GM15510 (cell line): Measurements from ENCODE around the gene KCTD11.

Experiments used
- POLR2A ChIP-seq: IDR thresholded peaks from 3 replicates; pipeline ENCODE4 v1.6.1; 2011; ENCODE audit warnings: borderline replicate concordance; ENCODE audit not compliant: insufficient read length; ENCODE audit errors: extremely low read depth

Gene KCTD11

DNA sequence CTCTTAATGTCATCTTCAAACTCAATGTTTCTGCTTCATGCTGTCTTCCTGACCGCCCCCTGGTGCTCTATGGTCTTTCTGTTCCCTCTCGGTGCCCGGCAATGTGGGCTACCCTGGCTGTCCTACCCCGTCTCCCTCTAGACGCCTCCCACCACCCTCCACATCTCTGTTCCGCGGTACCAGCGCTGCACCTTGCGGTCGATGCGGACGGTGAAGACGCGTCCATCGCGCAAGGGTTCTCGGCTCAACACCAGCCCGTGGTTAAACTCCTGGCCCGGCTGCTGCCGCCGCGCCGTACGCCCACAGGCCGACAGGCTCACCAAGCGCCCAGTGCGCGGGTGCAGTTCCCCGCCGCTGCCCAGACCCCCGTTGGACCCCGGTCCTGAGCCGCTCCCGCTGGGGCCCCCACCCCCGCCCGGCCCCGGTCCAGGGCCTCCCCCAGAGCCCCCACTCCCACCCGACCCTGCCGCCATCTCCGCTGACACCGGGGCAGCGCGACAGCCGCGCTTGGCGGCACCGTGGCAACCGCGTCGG, 23.1 kb upstream of the KCTD11 start, which contains the start of gene NEURL4:
TSS of gene NEURL4 (minus strand) at position 496 of the 534 bp plus-strand sequence. CDS start at position 473, 23 bp downstream.
- peak; percentile 26 for TF ChIP-seq POLR2A

- peak; percentile 48 for TF ChIP-seq POLR2A
Measured at GRCh38 chr17:7329374-7329996, 22.5 kb upstream of the KCTD11 start.

DNA sequence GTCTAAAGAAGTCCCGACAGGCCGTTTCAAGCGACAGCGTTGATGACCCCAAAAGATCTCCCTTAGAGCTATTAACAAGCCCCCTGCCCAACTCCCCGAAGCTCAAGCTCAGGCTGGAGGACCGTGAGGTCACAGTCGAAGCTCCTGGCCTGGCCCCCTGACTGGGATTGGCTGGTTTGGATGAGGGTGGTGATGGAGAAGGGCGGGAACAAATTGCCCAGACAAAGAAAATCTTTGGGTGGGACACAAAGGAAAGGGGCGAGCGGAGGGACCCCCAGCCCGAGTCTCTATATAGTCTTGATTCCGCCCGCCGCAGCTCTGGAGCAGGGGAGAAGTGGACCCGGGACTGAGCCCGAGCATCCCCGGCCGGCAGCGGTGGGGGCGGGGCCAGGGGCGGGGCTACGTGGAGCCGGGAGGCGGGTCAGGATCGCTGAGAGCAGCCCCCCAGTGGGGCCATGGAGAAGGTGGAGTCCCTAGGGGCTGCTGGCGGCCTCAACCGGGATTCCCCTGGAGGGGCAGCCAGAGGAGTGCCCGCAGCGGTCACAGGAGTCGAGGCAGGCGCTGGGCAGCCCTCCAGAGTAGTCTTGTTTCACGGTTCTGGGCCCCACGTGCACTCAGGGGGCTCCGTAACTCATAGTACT, 21.8 kb upstream of the KCTD11 start:
- TF ChIP-seq POLR2A = peak; percentile 32

DNA sequence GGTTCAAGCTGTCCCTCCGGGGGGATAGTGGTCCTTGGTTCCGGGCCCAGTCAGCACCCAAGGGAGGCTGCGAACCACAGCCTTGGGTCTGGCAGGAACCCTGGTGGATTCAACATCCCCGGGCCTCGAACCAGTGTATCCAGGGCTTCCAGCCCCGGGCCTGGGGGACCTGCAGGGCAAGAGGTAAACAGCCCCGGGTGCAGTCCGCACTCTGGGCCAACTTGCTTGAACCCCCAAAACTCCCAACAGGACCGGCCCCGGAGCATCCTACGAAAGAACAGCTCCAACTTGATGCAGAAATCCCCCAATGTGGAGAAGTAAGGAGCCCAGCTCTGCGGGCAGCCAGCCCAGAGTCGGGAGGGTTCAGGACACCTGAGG, 21.3 kb upstream of the KCTD11 start:
- TF ChIP-seq POLR2A = no peak

DNA sequence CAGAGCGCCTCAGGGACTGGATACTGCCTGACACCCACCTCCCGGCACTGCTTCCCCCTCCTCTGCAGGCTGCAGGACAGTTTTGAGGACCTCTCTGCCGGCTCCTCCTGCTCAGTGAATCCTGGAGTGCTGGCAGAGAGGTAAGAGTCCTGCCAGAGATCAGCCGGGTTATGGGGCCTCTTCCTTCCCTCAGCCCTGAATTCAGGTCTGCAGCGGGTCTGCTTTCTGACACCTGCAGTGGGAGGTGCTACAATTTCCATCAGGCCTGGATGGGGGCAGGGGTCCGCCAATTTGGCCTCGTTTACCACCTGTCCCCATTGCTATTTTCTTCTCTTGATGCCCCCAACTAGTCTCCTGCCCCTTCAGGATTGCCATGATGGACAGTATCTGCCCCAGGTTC, 19.9 kb upstream of the KCTD11 start:
- no peak for TF ChIP-seq POLR2A

- no peak for TF ChIP-seq POLR2A
Measured at GRCh38 chr17:7334938-7335538, 16.9 kb upstream of the KCTD11 start.

- peak; percentile 48 for TF ChIP-seq POLR2A
Measured at GRCh38 chr17:7336240-7337175, 15.5 kb upstream of the KCTD11 start, which contains the start of gene ACAP1. ACAP1 (plus strand) TSS chr17:7336529; CDS start chr17:7336735, 206 bp downstream.

- no peak for TF ChIP-seq POLR2A
Measured at GRCh38 chr17:7340179-7340578, 11.8 kb upstream of the KCTD11 start.

- no peak for TF ChIP-seq POLR2A
Measured at GRCh38 chr17:7341842-7342241, 10.1 kb upstream of the KCTD11 start.

DNA sequence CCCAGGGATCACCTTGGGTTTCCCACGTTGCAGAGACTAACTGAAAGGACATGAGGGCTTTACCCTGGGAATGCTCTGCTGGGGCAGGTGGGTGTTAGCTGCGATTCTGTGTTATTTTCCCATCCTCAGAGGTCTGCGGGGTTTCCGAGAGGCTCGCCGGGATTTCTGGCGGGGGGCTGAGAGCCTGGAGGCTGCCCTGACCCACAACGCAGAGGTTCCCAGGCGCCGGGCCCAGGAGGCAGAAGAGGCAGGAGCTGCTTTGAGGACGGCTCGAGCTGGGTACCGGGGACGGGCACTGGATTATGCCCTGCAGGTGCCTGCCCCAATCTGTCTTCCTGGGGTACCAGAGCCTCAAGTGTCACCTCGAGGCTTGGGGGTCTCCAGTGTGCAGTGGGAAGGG, 8.7 kb upstream of the KCTD11 start:
- TF ChIP-seq POLR2A = no peak

DNA sequence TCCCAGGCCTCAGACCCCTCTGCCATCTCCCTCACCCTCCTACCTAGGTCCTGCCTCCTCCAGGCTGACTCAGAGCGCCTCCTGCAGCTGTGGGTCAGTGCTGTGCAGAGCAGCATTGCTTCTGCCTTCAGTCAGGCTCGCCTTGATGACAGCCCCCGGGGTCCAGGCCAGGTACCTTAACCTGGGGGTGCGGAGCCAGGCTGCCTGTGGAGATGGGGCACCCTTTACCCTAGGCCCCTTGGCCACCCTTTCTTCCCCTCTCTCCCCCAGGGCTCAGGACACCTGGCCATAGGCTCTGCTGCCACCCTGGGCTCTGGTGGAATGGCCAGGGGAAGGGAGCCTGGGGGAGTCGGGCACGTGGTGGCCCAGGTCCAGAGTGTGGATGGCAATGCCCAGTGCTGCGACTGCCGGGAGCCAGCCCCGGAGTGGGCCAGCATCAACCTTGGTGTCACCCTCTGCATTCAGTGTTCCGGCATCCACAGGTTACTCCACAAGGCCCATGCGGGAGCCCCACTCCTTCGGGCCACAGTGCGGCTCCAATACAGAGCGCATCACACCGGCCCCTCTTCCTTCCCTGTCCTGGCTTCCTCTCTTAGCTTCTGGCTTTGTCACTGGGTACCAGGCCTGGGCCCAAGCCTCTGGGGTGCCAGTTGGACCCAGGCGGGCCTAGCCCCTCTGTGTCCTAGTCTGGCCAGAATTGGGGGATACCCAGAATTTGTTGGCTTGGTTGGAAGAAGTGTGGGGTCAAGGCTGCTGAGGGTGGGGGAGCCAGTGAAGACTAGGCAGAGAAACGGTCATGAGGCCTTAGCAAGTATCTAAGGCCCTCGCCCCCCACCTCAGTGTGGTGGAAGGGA, 5.0 kb upstream of the KCTD11 start:
- TF ChIP-seq POLR2A = no peak

GRCh38 chr17:7347630-7348477, 4.1 kb upstream of the KCTD11 start:
- TF ChIP-seq POLR2A = peak; percentile 17

DNA sequence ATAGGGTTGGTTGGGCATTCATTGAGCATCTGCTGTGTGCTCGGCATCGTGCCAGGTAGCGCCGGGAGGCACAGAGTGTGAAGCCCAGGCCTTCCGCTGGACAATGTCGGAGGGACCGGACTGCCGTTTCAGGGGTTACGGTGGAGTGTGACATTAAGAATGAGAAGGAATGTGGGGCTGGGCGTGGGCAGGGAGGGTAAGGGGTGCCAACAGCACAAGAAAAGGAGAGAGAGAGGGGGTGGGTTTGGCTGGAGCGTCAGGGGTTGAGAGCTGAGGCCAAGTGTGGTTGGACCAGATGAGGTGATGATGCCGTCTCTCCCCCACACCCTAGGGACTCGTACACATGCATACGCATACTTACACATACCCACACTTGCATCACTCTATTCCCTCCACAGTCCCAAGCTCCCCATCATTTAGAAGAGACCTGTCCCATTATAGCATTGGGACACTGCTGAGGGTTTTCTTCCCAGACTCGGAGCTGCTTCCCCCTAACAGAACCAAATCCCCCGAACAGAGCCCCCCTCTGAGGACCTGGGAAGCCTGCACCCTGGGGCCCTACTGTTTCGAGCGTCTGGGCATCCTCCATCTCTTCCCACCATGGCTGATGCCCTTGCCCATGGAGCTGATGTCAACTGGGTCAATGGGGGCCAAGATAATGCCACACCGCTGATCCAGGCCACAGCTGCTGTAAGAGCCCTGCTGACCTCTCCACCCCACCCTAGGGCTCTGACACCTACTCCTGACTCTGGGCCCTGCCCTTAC, 3.3 kb upstream of the KCTD11 start:
- no peak for TF ChIP-seq POLR2A

DNA sequence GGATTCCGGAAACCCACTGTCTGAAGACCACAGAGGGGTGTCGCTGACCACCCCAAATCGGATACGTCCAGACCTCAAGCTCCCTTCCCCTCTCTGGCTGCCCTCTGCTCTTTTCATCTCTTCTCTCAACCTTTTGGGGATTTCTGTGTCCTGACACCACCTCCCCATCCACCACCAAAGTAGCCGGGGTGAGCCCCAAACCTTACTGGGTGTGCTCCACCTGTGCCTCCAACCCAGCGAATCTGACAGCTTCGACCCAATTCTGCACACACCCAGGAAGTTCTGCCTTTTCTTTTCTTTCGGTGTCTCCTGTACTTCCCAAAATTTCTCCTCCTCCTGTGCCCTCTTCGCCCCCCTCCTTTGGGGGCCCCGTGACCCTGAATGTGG, 534 bp downstream of the KCTD11 start:
- no peak for TF ChIP-seq POLR2A
